ENCODE results near the gene MYBPHL. TPM values are rescaled to one million over a fixed set of nuclear protein-coding genes. Genes with fewer than 3 reads are reported as not detected.

Gene MYBPHL
- total and polyA plus RNA-seq, 2 of the 13 experiments (the other 11 are each of a cell fraction or from before 2014, with no cell fraction given) = 3.7 to 3.8 TPM

DNA sequence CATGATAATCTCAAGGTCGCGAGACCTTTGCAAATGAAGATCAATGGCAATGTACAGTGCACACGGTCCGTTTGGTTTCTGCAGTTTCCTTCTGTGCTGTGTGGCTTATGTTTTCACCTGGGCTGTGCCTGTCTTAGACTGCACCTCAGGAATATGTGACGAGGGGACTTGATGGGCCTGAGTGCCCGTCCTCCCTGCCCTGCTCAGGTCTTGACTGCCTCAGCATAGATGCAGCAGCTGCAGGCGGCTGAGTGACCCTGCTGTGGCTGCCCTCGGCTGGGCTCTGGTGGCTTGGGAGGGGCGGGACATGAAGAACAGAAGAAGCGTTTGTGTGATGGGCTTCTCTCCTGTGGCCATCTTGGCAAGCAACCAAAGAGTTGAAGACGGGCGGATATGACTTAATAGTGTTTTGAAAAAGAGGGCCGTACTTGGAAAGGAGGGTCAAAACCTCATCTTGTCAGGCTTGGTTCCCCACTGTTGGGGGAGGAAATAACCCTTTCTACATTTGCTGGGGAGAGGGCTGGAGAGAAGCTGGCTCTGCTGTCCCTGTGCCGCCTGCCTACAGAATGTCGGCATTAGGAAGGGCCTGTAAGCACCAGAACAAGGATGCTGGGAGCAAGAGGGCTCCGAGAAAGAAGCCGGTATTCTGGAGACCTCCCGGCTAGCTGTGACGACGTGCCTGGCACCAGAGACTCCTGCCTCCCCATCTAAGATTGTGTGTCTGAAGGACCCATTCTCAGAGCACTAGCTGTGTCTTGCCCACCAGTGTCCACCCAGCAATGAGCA lies 7.1 kb downstream of the MYBPHL start (continued):
- TF ChIP-seq, protein P1, sequence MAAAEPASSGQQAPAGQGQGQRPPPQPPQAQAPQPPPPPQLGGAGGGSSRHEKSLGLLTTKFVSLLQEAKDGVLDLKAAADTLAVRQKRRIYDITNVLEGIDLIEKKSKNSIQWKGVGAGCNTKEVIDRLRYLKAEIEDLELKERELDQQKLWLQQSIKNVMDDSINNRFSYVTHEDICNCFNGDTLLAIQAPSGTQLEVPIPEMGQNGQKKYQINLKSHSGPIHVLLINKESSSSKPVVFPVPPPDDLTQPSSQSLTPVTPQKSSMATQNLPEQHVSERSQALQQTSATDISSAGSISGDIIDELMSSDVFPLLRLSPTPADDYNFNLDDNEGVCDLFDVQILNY (CRISPR knock-in tag; conservative IDR thresholded peaks at IDR 0.05) = no peak
- TF ChIP-seq ZNF232 (CRISPR knock-in tag; IDR thresholded peaks at IDR 0.05; ENCODE audit: borderline replicate concordance) (no peak), ZNF333 (CRISPR knock-in tag; IDR thresholded peaks at IDR 0.05; ENCODE audit: borderline replicate concordance) (no peak), SAFB2 (CRISPR knock-in tag; IDR thresholded peaks at IDR 0.05; ENCODE audit: borderline replicate concordance, low read depth) (peak; percentile 39; the same call in 1 of the 2 replicates), ZNF383 (CRISPR knock-in tag; IDR thresholded peaks at IDR 0.05; ENCODE audit: borderline replicate concordance) (no peak), SRY (CRISPR knock-in tag; IDR thresholded peaks at IDR 0.05) (no peak), HMGA1 (CRISPR knock-in tag; conservative IDR thresholded peaks at IDR 0.05) (no peak), RCOR2 (CRISPR knock-in tag; IDR thresholded peaks at IDR 0.05) (no peak), ZNF547 (CRISPR knock-in tag; IDR thresholded peaks at IDR 0.05) (no peak), SIX4 (CRISPR knock-in tag; IDR thresholded peaks at IDR 0.05) (no peak), ZSCAN29 (CRISPR knock-in tag; conservative IDR thresholded peaks at IDR 0.05) (0 out of 2 replicates have a peak, but pooled peaks have one; percentile 1), ZUFSP (CRISPR knock-in tag; IDR thresholded peaks at IDR 0.05; ENCODE audit: borderline replicate concordance) (no peak), ZNF691 (CRISPR knock-in tag; IDR thresholded peaks at IDR 0.05; ENCODE audit: borderline replicate concordance, low read depth) (no peak), ZEB1 (IDR thresholded peaks at IDR 0.05; ENCODE audit: insufficient replicate concordance, low read depth) (no peak), HOXA5 (CRISPR knock-in tag; IDR thresholded peaks at IDR 0.05) (no peak), TBX2 (CRISPR knock-in tag; IDR thresholded peaks at IDR 0.05; ENCODE audit: borderline replicate concordance) (no peak), SRF (IDR thresholded peaks at IDR 0.05; ENCODE audit: low read depth, low read length) (no peak), REXO4 (CRISPR knock-in tag; IDR thresholded peaks at IDR 0.05; ENCODE audit: borderline replicate concordance) (no peak), ZNF652 (CRISPR knock-in tag; IDR thresholded peaks at IDR 0.05; ENCODE audit: borderline replicate concordance, low read depth) (no peak)
- TF ChIP-seq, protein P2, sequence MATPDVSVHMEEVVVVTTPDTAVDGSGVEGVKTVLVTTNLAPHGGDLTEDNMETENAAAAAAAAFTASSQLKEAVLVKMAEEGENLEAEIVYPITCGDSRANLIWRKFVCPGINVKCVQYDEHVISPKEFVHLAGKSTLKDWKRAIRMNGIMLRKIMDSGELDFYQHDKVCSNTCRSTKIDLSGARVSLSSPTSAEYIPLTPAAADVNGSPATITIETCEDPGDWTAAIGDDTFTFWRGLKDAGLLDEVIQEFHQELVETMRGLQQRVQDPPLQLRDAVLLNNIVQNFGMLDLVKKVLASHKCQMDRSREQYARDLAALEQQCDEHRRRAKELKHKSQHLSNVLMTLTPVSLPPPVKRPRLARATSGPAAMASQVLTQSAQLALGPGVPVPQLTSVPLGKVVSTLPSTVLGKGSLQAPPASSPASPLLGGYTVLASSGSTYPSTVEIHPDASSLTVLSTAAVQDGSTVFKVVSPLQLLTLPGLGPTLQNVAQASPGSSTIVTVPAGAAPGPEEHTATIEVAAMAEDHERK (CRISPR knock-in tag; IDR thresholded peaks at IDR 0.05; ENCODE audit: low read depth) = no peak
- TF ChIP-seq, protein P3, sequence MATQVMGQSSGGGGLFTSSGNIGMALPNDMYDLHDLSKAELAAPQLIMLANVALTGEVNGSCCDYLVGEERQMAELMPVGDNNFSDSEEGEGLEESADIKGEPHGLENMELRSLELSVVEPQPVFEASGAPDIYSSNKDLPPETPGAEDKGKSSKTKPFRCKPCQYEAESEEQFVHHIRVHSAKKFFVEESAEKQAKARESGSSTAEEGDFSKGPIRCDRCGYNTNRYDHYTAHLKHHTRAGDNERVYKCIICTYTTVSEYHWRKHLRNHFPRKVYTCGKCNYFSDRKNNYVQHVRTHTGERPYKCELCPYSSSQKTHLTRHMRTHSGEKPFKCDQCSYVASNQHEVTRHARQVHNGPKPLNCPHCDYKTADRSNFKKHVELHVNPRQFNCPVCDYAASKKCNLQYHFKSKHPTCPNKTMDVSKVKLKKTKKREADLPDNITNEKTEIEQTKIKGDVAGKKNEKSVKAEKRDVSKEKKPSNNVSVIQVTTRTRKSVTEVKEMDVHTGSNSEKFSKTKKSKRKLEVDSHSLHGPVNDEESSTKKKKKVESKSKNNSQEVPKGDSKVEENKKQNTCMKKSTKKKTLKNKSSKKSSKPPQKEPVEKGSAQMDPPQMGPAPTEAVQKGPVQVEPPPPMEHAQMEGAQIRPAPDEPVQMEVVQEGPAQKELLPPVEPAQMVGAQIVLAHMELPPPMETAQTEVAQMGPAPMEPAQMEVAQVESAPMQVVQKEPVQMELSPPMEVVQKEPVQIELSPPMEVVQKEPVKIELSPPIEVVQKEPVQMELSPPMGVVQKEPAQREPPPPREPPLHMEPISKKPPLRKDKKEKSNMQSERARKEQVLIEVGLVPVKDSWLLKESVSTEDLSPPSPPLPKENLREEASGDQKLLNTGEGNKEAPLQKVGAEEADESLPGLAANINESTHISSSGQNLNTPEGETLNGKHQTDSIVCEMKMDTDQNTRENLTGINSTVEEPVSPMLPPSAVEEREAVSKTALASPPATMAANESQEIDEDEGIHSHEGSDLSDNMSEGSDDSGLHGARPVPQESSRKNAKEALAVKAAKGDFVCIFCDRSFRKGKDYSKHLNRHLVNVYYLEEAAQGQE (IDR thresholded peaks at IDR 0.05; ENCODE audit: borderline replicate concordance in 1 of 2, low read depth in 1 of 2, low read length in 2 of 2) = 0 out of 4 replicates have a peak, but pooled peaks of 1 of the 2 experiments have one; percentile 51
